Adrenal gland (tissue), 5 donors: ENCODE measurements around the gene GADD45G.

Experiments
- CTCF ChIP-seq, 6 experiments: fragments of 450-650 bp in 4 of 6; fragments of 200-600 bp in 2 of 6; sonication (generic) in 1 of 6; IDR thresholded peaks; 1 replicate in 5 of 6; 2 replicates in 1 of 6; pipeline versions ENCODE4 v1.5.1 to v1.8.0; 2016 to 2021; ENCODE audit warnings: antibody characterized with exemption in 6 of 6, mild to moderate bottlenecking in 2 of 6, moderate library complexity in 1 of 6
- POLR2A ChIP-seq, 2 donors: fragments of 450-650 bp; IDR thresholded peaks; one replicate each; pipeline ENCODE4 v1.6.1; 2017; ENCODE audit warnings: antibody characterized with exemption in 2 of 2, mild to moderate bottlenecking in 2 of 2, moderate library complexity in 1 of 2
- donor health status: DM: no; HTN: no; CAD: no.

- TF ChIP-seq CTCF (IDR thresholded peaks at IDR 0.05) (no peak), POLR2A (IDR thresholded peaks at IDR 0.05) (no peak)
Measured at GRCh38 chr9:89637787-89638186, 33.0 kb downstream of the GADD45G start.
